Stimulated activated CD4-positive, alpha-beta T cell treated with anti-CD3 and anti-CD28 coated beads, Interleukin-2, amount 100 ng/mL, for 4 hours (primary cell): ENCODE data around the gene VAV2.
"Not testable (repeated sequence)": the region's sequence is repeated elsewhere in the genome, so short reads cannot be mapped to it uniquely, and the experiment has no call there.

ENCODE experiments used
- DNase-seq: peaks from one replicate; pipeline ENCODE4 v3.0.0-alpha.2; 2020; ENCODE audit warnings: low read depth

Gene VAV2

GRCh38 chr9:133935328-133936005 is 56.7 kb downstream of the VAV2 start:
- no peak for DNase-seq

- no peak for DNase-seq
These were observed 57.5 kb downstream of the VAV2 start for GRCh38 chr9:133934482-133935232.

DNA sequence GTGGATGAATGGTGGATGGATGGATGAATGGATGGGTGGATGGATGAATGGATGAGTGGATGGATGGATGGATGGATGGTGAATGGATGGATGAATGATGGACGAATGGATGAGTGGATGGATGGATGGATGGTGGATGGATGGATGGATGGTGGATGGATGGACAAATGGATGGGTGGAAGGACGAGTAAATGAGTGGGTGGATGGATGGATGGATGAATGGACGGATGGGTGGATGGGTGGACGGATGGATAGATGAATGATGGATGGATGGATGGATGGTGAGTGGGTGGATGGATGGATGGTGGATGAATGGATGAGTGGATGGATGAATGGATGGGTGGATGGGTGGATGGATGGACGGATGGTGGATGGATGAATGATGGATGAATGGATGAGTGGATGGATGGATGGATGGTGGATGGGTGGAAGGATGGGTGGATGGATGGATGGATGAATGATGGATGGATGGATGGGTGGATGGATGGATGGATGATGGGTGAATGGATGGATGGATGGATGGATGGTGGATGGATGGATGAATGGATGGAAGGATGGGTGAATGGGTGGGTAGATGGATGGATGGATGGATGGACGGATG is 58.6 kb downstream of the VAV2 start:
- no peak for DNase-seq

- no peak for DNase-seq
These were observed 59.5 kb downstream of the VAV2 start for GRCh38 chr9:133932633-133933032.

GRCh38 chr9:133932181-133932580 is 59.9 kb downstream of the VAV2 start:
- no peak for DNase-seq

GRCh38 chr9:133930682-133931485 is 61.2 kb downstream of the VAV2 start:
- DNase-seq, result no peak

- no peak for DNase-seq
These were observed 62.0 kb downstream of the VAV2 start for GRCh38 chr9:133930046-133930681.

- DNase-seq, result no peak
These were observed 62.5 kb downstream of the VAV2 start for GRCh38 chr9:133929599-133929998.

DNA sequence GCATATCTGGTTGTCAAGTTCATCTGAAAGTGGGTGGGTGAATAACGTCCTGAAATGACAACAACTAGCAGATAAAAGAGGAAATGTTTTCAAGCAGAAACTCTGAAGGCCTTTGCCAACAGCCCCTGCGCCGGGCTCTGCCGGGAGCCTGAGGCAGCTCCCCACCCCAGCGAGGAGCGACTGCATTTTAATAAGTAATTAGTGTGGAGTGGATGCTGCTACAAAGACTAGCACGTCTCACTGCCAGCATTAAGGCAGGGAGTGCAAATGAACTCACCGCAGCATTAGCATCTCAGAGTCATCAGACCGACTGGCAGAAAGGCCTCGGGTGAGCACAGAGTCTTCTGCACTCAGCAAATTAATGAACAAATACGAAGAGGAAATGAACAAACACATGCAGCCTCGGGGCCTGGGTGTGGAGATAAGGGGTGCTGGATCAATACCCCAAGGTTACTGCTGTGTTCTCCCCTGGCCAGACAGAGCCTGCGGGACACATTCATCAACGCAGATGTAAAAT is 63.8 kb downstream of the VAV2 start:
- DNase-seq, result no peak

DNA sequence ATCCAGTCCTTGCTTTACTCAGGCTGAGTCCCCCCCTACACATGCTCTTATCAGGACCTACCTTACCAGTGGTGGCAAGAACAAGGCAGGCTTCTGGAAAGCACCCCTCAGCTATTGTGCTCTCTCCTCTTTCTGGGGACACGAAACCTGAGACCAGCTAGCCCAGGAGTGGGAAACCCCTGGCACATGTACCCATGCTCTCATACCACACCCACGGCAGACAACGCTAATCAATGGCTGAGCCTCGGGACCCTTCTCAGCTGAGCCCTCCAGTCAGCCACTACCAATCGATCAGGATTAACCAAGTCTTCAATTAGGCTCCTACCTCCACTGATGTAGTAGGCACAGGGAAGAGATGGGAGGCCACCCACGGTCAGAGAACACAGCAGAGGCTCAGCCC is 65.1 kb downstream of the VAV2 start:
- DNase-seq, result no peak

GRCh38 chr9:133926165-133926856 is 65.8 kb downstream of the VAV2 start:
- no peak for DNase-seq

DNA sequence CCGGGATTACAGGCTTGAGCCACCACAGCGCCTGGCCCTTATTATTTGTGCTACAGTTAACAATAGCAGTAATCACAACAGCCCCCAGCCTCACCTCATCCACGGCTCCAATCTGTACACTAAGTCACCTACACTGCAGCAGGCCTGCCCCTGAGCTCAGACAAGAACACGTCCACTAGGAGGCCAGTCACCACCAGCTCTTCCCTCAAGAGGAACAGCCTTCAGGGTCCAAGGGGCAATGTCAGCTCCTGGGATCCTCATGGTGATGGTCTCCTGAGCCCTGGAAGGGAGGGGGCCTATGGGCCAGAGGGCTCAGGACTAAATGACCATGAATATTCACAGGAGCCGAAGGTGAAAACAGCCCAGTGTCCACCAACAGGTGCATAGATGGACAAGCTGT is 67.7 kb downstream of the VAV2 start:
- no peak for DNase-seq

DNA sequence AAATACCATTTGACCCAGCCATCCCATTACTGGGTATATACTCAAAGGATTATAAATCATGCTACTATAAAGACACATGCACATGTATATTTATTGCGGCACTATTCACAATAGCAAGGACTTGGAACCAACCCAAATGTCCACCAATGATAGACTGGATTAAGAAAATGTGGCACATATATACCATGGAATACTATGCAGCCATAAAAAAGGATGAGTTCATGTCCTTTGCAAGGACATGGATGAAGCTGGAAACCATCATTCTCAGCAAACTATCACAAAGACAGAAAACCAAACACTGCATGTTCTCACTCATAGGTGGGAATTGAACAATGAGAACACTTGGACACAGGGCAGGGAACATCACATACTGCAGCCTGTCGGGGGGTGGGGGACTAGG is 68.5 kb downstream of the VAV2 start:
- not testable (repeated sequence) for DNase-seq

- no peak for DNase-seq
These were observed 70.3 kb downstream of the VAV2 start for GRCh38 chr9:133921866-133922265.

- no peak for DNase-seq
These were observed 71.7 kb downstream of the VAV2 start for GRCh38 chr9:133920471-133920870.

GRCh38 chr9:133919253-133920115 is 72.6 kb downstream of the VAV2 start:
- no peak for DNase-seq

DNA sequence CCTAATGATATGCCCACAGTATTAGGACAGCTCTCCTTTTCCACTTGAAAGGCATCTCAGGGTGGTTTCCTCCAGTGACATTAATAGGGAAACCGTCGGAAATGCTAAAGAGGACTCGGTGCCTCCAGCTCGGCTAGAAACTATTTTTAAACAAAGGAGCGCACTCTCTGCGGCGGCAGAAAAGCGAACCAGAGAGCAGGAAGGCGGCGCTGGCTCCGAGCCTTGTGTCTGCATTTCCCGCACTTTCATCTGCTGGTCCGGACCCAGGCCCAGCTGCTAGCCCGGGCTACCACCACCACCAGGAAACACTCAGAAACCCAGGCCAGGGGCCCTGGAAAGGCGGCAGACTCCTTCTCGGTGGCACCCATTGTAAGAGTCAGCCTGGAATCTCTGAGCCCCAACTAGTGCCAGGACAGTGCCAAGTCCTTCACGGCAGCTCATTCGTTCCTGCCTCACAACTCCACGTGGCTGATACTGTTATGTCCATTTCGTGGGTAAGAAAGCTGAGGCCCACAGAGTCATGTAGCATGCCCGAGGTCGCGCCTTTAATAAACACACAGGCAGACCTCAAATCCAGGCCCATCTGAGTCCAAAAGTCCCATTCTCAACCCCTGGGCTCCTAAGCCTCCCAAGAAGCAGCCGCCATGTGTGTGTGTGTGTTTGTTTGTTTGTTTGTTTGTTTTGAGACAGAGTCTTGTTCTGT is 73.9 kb downstream of the VAV2 start:
- DNase-seq, result no peak

DNA sequence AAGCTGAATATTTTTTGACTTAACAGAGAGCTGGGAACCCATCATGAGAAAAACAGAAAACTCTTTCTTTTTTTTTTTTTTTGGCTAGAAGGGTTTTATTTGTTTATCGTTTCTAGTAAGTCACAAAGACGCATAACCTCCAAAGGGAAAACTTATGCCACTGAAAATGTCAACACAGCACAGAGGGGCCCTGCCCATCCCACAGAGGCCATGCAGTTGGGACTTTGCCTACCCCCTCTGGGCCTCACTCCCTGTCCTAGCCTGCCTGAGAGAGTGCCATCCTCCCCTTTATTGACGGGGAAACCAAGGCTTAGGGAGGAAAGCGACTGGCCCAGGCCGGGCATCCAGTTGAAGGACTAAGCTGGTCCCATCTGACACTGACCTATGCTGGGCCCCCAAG is 74.7 kb downstream of the VAV2 start:
- DNase-seq, result no peak

GRCh38 chr9:133916159-133916541 is 76.0 kb downstream of the VAV2 start:
- no peak for DNase-seq
